ENCODE measurements around the gene TRIM45.

TRIM45 gene

DNA sequence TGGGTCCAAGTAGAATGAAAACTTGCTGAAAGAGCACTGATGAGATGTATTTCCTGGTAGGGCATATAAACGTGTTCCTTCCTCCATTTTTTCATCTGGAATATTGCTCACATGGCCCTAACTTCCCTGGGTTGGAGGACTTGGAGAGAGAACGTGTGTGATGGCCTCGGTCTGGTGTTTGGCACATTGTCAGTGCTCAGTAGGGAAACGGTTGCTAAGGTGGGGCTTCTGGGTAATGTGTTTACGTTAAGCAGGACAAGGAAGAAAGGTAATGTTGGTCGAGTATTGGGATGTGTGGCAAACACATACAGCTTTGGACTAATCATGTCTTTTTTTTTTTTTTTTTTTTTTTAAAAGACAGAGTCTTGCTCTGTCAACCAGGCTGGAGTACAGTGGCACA, 55.2 kb downstream of the TRIM45 start:
- Histone ChIP-seq H3K4me1 (ENCODE audit: control insufficient read depth in 1 of 2, insufficient read depth in 1 of 2, low read depth in 1 of 2, low read length in 1 of 2) (no peaks in the 10 kb centered on the region), H3K9me3 (no peaks in the 10 kb centered on the region), H3K27ac (no peak overlapping the region), H3K27me3 (no peaks in the 10 kb centered on the region), H3K36me3 (no peaks in the 10 kb centered on the region), H3K4me3 (ENCODE audit: low read depth in 1 of 2, low read length in 1 of 2) (no peak overlapping the region)
- TF ChIP-seq CTCF (IDR thresholded peaks at IDR 0.05): no peak

- peaks cover 25 to 33% of the 10 kb centered on the region in 2 experiments for H3K4me1 ChIP-seq (ENCODE audit: control insufficient read depth in 1 of 2, insufficient read depth in 1 of 2, low read depth in 1 of 2, low read length in 1 of 2)
- no peak overlapping the region for H3K4me3 ChIP-seq (ENCODE audit: low read depth in 1 of 2, low read length in 1 of 2)
- H3K36me3 ChIP-seq: no peaks in the 10 kb centered on the region
- H3K9me3 ChIP-seq: no peaks in the 10 kb centered on the region
- no peak for TF ChIP-seq CTCF (IDR thresholded peaks at IDR 0.05)
- no peaks in the 10 kb centered on the region for H3K27me3 ChIP-seq
- no peak overlapping the region for H3K27ac ChIP-seq
Observed at GRCh38 chr1:117061986-117062415, 59.5 kb downstream of the TRIM45 start.
